PC-9 (cell line): Measurements from ENCODE around the gene BFSP1.

Source experiments
- CTCF ChIP-seq: fragments of 200-600 bp; sonication (generic); conservative IDR thresholded peaks from 2 replicates; pipeline ENCODE4 v1.6.1; 2017; ENCODE audit warnings: mixed run types, antibody characterized with exemption, mild to moderate bottlenecking, moderate library complexity
- EZH2 ChIP-seq: fragments of 200-600 bp; sonication (generic); IDR thresholded peaks from 2 replicates; pipeline ENCODE4 v1.8.0; 2017; ENCODE audit warnings: antibody characterized with exemption, low read depth

- TF ChIP-seq CTCF (no peak), EZH2 (no peak)
These were observed 83.1 kb downstream of the BFSP1 start for GRCh38 chr20:17448071-17448470.
